NCI-H524 (cell line): Measurements from ENCODE around the gene CKS1B.

Experiments
- DNase-seq, 2 experiments: peaks; one replicate each; lab custom pipeline; 2025; lab: John Stamatoyannopoulos, UW

Gene CKS1B

GRCh38 chr1:154974102-154974807, at the start of gene CKS1B:
Gene CKS1B (plus strand): TSS chr1:154974681. CDS start chr1:154974746, 65 bp downstream.
- DNase-seq, result peak; percentile 99 to 100

- no peak for DNase-seq
Observed at GRCh38 chr1:154925335-154926170, 48.9 kb upstream of the CKS1B start.

GRCh38 chr1:154926201-154926600, 48.3 kb upstream of the CKS1B start:
- DNase-seq, result no peak

GRCh38 chr1:154931940-154932487, 42.5 kb upstream of the CKS1B start:
- DNase-seq, result no peak

GRCh38 chr1:154934358-154934948, 40.0 kb upstream of the CKS1B start:
- no peak for DNase-seq

- no peak for DNase-seq
Observed at GRCh38 chr1:154935749-154936554, 38.5 kb upstream of the CKS1B start.

- peak; percentile 91 for DNase-seq
Observed at GRCh38 chr1:154936555-154937084, 37.9 kb upstream of the CKS1B start, which contains the start of gene PMVK. Gene PMVK (minus strand): TSS chr1:154936719. CDS start chr1:154936685, 34 bp downstream.

- DNase-seq, result peak; percentile 90 to 91
Observed at GRCh38 chr1:154937085-154937987, 37.1 kb upstream of the CKS1B start.

GRCh38 chr1:154937988-154938386, 36.5 kb upstream of the CKS1B start:
- no peak for DNase-seq

GRCh38 chr1:154938604-154939399, 35.7 kb upstream of the CKS1B start:
- no peak for DNase-seq

GRCh38 chr1:154940213-154940560, 34.3 kb upstream of the CKS1B start:
- no peak for DNase-seq

- DNase-seq, result peak; percentile 56 to 83
Observed at GRCh38 chr1:154940651-154941194, 33.8 kb upstream of the CKS1B start.

- peak; percentile 94 to 96 for DNase-seq
Observed at GRCh38 chr1:154941333-154942013, 33.0 kb upstream of the CKS1B start.

GRCh38 chr1:154943649-154944400, 30.7 kb upstream of the CKS1B start:
- peak; percentile 8 to 21 for DNase-seq

GRCh38 chr1:154944401-154945159, 29.9 kb upstream of the CKS1B start:
- DNase-seq, result no peak

- DNase-seq, result no peak
Observed at GRCh38 chr1:154945160-154945961, 29.1 kb upstream of the CKS1B start.
